HG03354 (cell line): ENCODE data around the gene IDH3A.
A peak's percentile ranks its signal among the peaks of the same experiment; 100 is the strongest.

Experiments
- ATAC-seq: cut with Tn5 transposase; IDR thresholded peaks from one replicate; pipeline ENCODE4 v1.9.1; 2021; ENCODE audit warnings: mild to moderate bottlenecking; ENCODE audit not compliant: unreplicated experiment, poor library complexity, severe bottlenecking

Gene IDH3A

DNA sequence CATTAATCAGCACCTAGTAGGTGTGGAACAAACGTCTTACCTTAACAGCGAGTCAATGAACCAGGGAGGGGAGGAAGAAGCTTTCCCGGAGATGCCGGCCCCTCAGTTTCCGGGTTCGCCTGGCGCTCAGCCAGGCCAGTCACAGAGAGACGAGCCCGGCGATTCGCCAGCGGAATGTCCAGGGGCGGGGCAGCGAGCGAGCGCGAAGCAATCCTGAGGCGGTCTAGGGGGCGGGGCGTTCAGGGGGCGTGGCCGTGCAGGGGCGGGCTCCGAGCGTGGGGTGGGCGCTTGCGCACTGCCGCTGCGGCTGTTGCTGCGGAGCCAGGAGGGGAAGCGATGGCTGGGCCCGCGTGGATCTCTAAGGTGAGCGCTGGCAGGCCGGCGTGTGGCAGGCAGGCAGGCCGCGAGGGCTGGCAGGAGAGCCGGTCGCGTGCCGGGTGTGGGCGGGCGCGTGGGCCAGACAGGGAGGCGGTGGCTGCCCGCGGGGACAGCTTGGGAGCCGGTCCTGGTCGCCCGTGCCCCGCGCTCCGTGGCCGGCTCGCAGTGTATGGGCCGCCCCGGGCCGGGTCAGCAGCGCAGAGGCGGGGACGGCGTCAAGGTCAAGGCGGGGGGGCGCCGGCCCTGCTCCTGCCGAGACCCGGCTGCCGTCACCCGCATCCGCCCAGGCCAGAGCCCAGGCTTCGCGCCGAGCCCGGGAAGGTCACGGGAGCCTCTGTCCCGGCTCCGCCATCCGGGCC lies at the start of gene IDH3A:
IDH3A (plus strand) TSS at position 295 of the 737 bp plus-strand sequence; CDS start at position 337, 42 bp downstream.
- ATAC-seq: peak; percentile 87

DNA sequence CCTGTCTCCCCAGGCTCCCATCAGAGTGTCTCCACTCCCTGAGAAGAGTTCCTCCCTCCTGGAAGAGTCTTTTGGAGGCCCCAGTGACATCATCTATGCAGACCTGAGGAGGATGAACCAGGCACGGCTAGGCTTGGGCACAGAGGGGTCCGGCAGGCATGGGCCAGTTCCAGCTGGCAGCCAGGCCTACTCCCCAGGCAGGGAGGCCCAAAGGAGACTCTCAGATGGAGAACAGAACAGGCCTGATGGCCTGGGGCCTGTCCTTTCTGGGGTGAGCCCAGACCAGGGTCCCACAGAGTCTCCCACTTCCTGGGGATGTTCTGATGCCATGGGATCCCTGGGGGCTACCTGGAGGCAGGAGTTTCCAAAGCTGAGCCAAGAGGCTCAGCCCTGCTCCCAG lies 48.3 kb upstream of the IDH3A start:
- no peak for ATAC-seq

DNA sequence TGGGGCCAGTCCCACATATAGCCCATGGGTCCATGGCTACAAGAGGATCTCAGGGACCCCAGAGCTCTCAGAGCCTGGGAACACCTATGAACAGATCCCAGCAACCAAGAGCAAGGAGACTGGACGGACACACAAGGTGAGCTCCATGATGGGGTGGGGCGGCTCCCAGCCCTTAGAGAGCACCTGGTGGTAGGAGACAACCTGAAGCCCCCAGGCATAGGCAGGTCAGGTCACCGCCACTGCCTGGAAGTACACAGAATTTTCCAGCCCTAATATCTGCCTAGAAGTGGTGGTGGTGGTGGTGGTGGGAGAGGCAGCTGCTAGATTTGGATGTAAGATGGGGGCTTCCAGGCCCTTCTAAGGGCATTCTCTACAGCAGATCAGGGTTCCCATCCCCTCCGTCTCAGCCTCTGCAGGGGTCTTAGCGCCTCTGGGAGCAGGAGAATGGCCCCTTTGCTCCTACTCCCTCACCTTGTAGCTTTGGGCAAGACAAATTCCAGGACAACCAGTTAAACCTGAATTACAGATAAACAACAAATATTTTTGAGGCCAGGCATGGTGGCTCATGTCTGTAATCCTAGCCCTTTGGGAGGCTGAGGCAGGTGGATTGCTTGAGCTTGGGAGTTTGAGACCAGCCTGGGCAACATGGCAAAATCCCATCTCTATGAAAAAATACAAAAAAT lies 47.6 kb upstream of the IDH3A start:
- no peak for ATAC-seq

DNA sequence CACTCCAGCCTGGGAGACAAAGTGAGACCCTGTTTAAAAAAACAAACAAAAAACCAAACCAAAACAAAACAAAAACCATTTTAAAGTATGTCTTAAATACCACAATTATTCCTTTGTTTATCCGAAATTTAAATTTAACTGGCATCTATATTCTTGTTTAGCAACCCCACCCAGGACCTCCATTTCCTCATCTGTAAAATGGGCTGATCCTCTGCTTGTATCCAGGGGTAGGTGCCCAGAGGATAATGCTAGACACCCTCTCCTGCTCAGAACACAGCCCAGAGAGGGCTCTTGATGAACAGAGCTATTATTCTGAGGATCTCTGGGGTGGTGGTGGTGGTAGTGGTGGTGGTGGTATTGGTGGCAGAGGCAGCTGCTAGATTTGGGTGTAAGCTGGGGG lies 47.0 kb upstream of the IDH3A start:
- no peak for ATAC-seq

DNA sequence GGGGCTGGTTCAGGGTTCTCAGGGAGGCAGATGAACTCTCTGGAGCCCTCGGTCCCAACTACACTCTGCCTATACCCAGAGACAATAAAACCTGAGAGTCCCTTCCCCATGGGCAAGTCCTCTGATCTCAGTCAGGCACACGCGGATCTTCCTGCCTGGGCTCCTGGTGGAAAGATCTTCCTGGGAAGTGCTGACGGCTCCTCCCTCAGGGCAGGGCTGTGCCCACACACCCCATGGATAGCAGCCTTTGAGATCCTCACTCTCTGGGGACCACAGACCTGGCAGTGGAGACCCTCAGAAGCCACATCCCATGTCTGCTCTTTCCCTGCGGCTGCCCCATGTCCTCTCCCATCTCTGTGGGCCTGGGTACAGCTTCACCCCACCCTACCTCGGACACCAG lies 46.4 kb upstream of the IDH3A start:
- no peak for ATAC-seq

DNA sequence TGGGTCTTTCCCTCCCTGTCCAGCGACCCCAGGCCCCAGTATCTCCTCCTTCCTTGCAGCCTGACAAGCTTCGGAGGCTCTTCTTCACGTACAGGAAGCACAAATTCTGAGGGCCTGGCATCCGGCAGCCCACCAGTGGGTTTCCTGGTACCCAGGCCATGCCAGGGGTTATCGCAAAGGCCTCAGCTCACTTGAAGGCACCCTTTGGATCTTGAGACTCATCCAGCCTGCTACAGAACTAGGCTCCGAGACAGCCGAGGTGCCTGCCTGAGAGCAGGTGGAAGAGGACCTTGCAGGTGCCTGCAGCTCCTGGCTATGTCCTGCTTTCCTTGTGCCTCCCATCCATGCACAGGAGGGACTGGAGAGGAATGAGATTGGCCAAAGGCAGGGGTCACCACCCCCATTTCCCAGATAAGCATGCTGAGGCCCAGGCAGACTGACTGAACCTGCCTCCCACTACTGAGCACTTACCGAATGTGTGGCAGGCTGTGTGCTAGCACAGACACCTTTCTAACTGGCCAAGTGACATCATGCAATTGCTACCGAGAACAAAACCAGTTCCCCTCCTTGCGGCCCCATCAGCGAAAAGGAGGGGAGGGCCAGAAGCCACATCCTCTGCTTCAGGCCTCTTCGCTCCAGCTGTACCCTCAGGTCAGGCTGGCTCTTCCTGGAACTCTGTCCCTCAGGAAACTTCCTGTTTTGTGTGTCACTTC lies 45.6 kb upstream of the IDH3A start:
- ATAC-seq: peak; percentile 91

DNA sequence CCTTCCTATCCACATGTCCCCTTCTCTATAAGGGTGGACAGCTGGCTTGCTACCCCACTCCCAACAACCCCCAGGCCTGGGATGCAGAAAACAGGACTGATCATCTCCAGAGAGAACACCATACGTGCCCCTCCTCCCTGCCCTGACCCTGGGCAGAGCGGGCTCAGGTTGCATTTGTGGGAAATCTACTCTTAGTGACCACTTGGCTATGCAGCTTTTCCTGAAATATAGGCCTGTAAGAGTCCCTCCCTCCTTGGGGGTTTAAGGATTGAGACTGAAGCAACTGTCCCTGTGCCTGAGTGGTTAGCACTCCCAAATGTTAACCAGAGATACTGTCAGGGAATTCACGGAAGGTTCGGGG lies 45.1 kb upstream of the IDH3A start:
- ATAC-seq: peak; percentile 16

DNA sequence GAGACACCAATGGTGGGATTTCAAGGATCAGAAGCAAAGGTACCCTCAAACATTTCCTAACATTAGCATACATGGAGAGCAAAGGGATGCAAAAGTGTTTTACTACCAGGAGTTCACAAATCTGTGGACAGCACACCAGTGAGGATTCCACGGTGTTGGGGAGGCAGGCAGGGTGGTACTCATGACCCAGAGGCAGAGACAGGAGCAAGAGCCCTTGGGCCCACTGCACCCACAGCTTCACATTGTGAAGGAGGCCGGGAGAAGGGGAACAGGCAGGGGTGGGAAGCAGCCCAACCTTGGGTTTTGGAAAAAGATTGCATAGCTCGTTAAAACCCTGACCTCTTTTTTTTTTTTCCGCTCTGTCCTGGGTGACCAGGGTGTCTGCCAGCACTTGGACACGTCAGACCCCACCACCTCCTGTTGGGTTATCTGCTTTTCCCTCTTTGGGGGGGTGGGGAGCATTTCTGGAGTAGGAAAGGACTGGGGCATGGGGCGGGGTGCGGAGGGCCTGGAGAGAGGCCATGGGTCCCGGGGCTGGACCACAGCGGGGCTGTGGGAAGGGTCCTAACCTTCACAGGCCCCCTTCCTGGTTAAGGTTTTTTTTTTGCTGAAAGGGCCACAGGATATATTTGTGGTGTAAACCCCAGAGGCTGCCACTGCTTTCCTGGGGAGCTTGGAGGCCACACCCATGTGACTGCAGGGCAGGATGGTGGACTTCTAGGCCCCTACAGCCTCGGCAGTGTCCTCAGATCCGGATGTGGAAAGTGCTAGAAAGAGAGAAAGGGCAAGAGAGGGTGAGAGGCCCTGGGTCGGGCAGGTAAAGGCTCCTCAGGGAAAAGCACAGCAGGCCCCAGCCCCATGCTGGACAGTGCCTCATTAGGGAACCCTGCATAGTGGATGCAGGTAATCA lies 44.3 kb upstream of the IDH3A start:
- ATAC-seq: no peak

DNA sequence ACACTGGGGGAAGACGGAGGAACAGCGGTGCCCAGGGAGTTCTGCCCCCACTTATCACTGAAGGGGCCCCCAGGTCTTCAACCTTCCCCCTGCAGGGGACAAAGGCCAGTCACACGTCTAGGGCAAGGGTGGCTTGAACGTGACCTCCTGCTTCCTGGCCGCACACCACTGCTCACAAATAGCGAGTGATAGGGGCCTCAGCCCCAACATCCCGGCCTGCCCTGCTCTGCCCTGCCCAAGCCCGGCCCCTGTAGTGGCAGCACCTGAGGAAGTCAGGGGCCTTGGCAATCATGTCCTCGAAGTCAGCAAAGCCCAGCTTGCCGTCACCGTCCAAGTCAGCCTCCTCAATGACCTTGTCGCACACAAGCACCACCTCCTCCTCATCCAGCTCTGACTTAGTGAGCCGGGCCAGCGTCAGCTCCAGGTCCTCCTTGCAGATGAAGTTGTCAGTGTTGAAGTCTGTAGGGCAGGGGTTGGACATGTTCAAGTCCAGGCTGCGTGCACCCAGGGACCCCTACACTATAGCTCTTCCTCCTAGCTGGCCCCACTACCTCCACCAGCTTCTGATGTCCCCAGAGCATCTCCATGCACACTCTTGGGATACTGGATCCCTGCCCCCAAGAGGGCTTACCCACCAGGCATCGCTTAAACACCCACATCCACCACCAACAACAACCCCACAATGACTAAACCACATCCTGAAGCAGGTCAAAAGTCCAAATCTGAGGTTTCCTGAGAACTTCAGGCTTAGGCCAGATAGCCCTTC lies 43.5 kb upstream of the IDH3A start:
- ATAC-seq: no peak

DNA sequence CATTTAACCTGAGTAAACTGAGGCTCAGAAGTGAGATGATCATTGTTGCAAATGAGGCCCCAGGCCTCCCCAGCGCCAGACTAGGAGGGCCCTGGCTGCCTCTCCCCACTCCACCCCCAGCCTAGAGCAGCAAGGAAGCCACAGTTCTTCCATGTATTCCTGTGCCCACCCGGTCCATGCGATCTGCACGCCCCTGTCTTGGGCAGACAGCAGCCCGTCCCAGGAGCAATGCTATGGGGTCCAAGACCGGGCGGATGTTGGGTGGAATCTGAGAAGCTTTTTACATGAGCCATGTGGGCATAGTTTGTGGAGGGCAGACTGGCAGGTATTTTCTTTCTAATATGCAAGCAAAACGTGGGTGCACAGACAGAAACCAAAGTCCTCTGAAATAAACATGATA lies 41.7 kb upstream of the IDH3A start:
- ATAC-seq: no peak

DNA sequence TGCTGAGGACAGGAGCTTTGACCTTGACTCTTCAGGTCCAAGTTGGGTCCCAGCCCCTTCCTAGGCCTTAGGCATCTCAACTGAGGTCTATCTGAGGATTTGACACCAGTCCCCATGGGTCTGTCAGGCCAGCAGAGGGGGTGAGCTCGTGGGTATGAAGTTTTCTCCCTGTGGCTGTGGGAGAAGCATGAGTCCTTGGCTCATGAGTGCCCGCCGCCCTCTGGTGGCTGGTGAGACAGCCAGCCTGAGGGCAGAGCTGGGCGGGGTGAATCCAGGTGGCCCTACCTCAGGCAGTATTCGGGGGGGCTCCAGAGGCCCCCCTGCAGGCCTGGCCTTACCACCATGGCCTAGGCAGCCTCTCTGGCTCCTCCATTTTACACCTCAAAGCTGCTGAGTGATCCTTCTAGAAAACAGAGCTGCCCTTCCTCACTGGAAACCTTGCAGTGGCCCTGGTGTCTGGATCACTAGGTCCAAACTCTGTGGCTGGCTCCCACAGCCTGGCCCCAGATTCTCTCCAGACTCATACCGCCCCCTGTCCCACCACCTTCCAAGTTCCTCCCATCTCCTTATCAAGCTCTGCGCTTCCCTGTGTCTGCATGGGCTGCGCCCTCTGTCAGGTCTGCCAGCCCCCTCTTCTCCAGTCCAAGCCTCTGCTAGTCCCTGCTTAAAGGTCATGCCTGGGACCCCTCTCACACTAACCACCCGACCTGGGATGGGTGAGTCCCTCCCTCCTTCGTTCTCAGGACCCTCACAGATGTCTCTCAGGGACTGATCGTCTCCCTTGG lies 40.7 kb upstream of the IDH3A start:
- ATAC-seq: peak; percentile 60

DNA sequence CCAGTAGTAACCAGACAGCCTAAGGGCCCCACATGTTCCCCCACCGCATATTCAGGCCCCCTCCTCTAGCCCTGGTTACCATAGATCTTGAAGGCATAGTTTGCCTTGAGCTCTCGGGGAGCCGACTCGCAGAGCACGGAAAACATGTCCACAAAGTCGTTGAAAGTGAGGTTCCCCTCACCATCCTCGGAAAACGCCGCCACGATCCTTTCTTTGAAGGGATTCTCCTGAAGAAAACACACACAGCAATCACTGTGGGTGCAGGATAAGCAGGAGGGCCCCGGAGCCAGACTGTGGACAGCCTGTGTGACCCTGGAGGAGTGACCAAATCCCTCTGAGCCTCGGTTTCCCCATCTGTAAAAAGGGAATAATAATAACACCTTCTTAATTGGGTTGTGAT lies 40.0 kb upstream of the IDH3A start:
- no peak for ATAC-seq

DNA sequence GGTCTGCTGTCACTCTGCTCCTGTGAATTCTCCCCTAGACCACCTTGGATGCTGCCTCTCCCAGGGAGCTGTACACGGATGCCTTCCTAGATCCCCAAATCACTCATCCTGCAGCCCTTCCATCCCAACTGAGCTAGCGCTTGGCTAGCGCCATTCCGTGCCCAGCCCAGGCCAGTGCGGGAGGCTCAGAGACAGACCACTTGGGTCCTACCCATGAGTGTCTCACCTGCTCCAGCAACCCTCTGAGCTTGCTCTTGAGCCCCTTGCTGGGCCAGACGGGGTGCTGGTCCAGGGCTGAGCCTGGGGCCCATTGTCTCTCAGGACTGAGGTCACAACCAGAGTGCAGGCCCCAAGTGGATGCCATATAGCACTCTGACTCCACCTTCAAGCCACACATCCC lies 39.1 kb upstream of the IDH3A start:
- no peak for ATAC-seq

DNA sequence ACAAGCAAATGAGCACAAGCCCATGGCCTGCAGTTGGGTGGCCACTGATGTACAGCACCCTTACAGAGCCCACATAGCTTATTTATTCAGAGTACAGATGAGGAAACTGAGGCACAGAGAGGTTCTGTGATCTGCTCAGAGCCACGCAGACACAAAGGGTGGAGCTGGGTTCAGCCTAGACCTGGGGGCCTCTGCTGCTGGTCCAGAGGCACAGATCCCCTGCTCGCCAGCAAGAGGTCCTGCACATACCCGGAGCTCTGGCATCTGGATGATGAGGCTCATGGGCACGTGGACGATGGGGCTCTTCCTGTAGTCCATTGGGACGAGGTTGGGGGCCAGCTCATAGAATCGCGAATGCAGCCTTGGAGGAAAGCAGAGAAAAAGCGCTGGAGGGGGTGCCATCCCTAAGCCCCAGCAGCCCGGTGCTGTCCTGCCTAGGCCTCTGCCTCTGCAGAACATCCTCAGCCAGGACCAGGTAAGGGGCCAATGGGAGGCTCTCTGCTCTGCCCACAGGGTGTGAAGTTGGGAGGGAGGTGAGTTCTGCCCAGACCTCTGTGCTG lies 38.2 kb upstream of the IDH3A start:
- ATAC-seq: no peak

DNA sequence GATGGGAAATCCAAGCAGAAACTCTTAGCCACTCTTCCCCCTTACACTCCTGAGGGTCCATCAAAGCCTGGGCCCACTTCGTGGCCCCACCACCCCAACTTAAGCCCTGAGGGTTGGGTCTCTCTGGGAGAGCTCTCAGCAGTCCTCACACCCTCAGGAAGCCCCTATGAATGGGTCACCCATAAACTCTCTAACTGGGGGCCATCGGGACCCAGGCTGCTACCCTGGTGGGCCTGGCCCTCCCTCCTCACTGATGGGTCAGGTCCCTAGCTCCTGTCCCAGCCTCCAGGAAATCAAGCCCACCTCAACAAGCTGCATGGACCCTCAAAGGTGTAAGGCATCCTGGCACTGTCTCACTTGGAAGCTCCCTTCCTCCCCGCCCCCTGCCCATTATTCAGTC lies 37.4 kb upstream of the IDH3A start:
- ATAC-seq: no peak

DNA sequence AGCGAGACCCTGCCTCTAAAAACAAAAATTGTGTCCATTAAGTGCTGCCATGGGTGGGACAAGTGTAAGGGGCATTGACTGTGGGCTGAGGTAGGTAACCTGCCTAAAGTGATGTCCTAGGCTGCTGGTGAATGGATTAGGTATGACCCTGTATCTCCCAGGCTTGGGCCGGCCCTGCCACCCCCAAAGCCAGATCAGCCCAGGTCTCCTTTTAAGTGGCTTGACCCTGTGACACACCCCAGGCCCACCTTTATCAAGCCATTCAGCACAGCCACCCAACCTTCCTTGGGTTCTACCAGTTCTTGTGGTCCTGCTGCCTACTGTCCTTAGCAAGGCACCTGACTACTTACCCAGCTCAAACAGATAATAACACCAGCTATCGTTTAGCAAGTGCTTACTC lies 36.6 kb upstream of the IDH3A start:
- ATAC-seq: no peak

DNA sequence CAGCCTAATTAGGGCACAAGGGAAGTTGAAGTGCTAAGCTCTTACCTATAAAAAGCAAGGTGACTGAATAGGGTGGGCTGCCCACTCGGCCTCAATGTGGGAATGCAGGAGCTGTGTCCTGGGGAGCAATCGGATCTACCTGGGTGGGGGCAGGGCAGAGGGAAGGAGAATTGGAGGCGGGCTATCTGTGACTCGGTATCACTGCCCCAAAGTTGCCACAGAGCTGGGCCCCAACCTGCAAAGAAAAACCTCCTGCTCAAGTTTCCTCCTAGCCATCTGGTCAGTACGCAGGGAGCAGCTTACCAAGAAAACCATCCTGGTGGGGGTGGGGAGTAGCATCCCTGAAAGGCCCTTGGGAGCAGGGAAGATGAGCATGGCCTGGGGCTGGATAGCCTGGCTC lies 28.6 kb upstream of the IDH3A start:
- no peak for ATAC-seq

DNA sequence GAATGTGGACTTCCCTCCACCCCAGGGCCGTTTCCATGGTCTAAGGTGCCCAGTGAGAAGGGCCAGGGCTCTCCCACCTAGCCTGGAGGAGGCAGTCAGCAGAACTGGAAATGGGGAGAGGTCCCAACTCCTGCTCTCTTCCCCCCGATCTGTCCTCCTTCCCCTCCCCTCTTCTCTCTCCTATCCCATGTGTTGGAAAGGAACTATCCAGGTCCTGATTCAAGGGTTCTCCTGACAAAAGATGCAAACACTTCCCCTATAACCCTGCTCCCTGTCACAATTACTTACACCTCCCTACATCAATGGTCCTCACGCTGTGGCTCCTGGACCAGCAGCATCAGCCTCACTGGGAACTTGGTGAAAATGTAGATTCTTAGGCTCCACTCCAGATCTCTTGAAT lies 23.9 kb upstream of the IDH3A start:
- ATAC-seq: no peak
